ENCODE data around the gene C16orf92. TPM values are rescaled to one million over a fixed set of nuclear protein-coding genes. Genes with fewer than 3 reads are reported as not detected.

C16orf92 gene
- total and polyA plus RNA-seq, 2 experiments from 2014 or later: not detected

DNA sequence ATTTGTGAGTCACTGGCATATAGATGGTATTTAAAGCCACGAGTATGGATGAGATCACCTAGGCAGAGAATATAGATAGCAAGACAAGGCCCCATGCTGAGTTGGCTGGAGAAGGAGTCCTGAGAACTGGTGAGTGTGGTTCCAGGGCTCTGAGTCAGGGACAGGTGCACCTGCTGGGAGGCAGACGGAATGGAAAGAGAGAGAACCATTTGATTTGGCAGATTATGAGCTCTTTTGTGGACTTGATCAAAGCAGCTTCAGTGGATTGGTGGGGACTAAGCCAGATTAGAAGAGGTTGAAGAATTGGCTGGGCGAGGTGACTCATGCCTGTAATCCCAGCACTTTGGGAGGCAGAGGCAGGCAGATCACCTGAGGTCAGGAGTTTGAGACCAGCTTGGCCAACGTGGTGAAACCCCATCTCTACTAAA, 4.3 kb upstream of the C16orf92 start:
- H3K27ac ChIP-seq: no peak overlapping the region
- H3K36me3 ChIP-seq: no peaks in the 10 kb centered on the region
- TF ChIP-seq, protein P1, sequence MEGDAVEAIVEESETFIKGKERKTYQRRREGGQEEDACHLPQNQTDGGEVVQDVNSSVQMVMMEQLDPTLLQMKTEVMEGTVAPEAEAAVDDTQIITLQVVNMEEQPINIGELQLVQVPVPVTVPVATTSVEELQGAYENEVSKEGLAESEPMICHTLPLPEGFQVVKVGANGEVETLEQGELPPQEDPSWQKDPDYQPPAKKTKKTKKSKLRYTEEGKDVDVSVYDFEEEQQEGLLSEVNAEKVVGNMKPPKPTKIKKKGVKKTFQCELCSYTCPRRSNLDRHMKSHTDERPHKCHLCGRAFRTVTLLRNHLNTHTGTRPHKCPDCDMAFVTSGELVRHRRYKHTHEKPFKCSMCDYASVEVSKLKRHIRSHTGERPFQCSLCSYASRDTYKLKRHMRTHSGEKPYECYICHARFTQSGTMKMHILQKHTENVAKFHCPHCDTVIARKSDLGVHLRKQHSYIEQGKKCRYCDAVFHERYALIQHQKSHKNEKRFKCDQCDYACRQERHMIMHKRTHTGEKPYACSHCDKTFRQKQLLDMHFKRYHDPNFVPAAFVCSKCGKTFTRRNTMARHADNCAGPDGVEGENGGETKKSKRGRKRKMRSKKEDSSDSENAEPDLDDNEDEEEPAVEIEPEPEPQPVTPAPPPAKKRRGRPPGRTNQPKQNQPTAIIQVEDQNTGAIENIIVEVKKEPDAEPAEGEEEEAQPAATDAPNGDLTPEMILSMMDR (IDR thresholded peaks at IDR 0.05; ENCODE audit: low read depth, low read length): no peak
- no peak overlapping the region for H3K4me3 ChIP-seq
- H3K4me1 ChIP-seq (ENCODE audit: low read depth): no peaks in the 10 kb centered on the region
- H3K9me3 ChIP-seq (ENCODE audit: low read depth): no peaks in the 10 kb centered on the region
- no peak for DNase-seq (ENCODE audit: low read depth in 1 of 2, low spot score in 1 of 2)
- no peaks in the 10 kb centered on the region for H3K27me3 ChIP-seq

DNA sequence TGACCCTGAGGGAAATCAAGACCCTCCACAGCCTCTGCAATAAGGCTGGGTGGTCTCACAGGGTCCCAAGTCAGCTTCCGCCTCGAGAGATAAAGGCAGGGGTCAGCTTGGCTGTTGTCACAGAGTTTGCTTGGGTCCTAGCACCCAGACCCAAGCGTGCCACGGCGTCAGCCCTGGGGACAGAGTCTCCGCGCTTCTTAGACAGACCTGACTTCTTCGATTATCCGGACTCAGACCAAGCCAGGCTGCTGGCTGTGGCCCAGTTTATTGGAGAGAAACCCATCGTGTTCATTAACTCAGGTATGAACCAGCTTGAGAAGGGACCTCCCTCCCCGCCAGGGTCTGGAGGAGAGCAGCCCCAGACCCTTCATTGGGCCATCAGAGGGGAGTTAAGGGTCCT, 588 bp downstream of the C16orf92 start:
- H3K9me3 ChIP-seq (ENCODE audit: low read depth): no peaks in the 10 kb centered on the region
- H3K4me3 ChIP-seq: no peak overlapping the region
- no peaks in the 10 kb centered on the region for H3K4me1 ChIP-seq (ENCODE audit: low read depth)
- no peak overlapping the region for H3K27ac ChIP-seq
- H3K27me3 ChIP-seq: no peaks in the 10 kb centered on the region
- TF ChIP-seq, protein P1 (IDR thresholded peaks at IDR 0.05; ENCODE audit: low read depth, low read length): no peak
- no peaks in the 10 kb centered on the region for H3K36me3 ChIP-seq
- DNase-seq (ENCODE audit: low read depth in 1 of 2, low spot score in 1 of 2): no peak

DNA sequence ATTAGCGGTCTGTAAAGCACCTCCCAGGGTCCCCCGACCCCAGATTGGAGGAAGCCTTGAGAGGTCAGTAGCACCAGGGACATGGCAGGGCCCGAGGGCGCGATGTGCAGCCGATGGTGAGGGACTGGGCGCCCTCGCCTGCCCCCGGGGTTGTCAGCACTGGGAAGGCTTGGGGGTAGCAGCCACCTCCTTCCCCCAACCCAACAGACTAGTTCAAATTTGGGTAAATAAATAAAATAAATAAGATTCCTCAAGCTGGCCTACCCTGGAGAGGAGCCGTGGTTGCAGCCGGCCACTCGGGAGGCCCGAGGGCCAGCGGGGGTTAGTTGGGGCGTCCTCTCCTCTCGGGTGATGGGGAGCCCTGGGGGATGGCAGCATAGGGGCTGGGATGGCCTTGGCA, 1.5 kb downstream of the C16orf92 start:
- H3K4me1 ChIP-seq (ENCODE audit: low read depth): no peaks in the 10 kb centered on the region
- peaks cover under 1% of the 10 kb centered on the region for H3K27me3 ChIP-seq
- no peak overlapping the region for H3K27ac ChIP-seq
- no peaks in the 10 kb centered on the region for H3K9me3 ChIP-seq (ENCODE audit: low read depth)
- TF ChIP-seq, protein P1 (IDR thresholded peaks at IDR 0.05; ENCODE audit: low read depth, low read length): no peak
- no peak for DNase-seq (ENCODE audit: low read depth in 1 of 2, low spot score in 1 of 2)
- H3K4me3 ChIP-seq: no peak overlapping the region
- H3K36me3 ChIP-seq: no peaks in the 10 kb centered on the region

DNA sequence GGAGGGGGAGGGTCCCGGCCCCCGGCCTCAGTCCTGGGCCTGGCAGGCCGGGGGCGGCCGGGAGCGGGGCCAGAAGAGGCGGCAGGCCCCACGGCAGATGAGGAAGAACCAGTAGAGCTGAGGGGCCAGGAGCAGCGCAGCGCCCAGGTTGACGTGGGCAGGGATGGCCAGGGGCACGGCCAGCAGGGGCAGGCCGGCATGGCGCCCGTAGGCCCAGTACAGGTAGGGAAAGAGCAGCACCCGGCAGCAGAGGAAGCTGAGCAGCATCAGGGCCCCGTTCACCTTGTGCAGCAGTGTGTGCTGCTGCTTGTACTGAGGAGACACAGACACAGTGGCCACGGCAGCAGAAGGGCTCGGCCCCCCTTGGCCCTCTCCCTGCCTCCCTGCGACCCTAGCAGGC, 2.2 kb downstream of the C16orf92 start:
- no peaks in the 10 kb centered on the region for H3K4me1 ChIP-seq (ENCODE audit: low read depth)
- H3K27me3 ChIP-seq: peaks cover 7% of the 10 kb centered on the region
- no peak for DNase-seq (ENCODE audit: low read depth in 1 of 2, low spot score in 1 of 2)
- TF ChIP-seq, protein P1 (IDR thresholded peaks at IDR 0.05; ENCODE audit: low read depth, low read length): no peak
- H3K36me3 ChIP-seq: no peaks in the 10 kb centered on the region
- no peak overlapping the region for H3K27ac ChIP-seq
- no peaks in the 10 kb centered on the region for H3K9me3 ChIP-seq (ENCODE audit: low read depth)
- no peak overlapping the region for H3K4me3 ChIP-seq

DNA sequence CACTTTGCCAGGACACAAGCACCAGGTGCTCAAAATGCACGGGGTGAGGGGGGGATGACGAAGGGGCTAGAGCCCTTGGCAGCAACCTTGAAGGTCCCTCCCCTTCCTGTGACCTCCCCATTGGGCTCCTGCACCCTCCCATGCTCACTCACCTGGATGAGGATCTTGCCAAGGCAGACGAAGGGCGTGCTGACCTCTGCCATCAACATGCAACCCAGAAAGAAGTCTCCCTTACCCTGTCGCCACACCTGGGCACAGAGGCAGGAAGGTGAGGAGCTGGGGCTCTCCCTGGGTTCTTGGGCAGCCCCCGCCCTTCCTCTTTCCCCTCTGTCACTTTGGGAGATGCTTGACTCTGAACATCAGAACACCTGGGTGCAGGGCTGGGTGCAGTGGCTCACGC, 2.6 kb downstream of the C16orf92 start:
- peaks cover 11% of the 10 kb centered on the region for H3K27me3 ChIP-seq
- no peaks in the 10 kb centered on the region for H3K36me3 ChIP-seq
- DNase-seq (ENCODE audit: low read depth in 1 of 2, low spot score in 1 of 2): no peak
- no peaks in the 10 kb centered on the region for H3K9me3 ChIP-seq (ENCODE audit: low read depth)
- H3K4me3 ChIP-seq: no peak overlapping the region
- H3K4me1 ChIP-seq (ENCODE audit: low read depth): no peaks in the 10 kb centered on the region
- TF ChIP-seq, protein P1 (IDR thresholded peaks at IDR 0.05; ENCODE audit: low read depth, low read length): no peak
- no peak overlapping the region for H3K27ac ChIP-seq

DNA sequence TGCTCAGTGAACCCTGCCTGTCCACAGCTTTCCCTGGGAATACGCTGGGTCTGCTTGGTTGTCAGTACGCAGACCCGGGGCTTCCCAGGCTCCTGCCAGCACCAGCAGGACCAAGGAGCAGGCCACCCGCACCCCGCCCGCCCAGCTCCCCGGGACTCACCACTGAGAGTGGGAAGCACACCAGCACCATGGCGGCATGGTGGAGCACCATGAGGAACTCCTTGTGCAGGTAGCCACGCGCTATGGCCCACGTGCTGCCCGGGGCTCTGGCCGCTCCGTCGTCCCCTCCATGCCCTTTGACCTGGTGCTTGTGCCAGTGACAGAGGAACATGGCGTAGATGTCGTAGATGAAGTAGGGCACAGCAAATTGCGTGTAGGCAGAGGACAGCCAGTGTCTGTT, 3.5 kb downstream of the C16orf92 start:
- no peak overlapping the region for H3K4me3 ChIP-seq
- peaks cover 20% of the 10 kb centered on the region for H3K27me3 ChIP-seq
- no peak for DNase-seq (ENCODE audit: low read depth in 1 of 2, low spot score in 1 of 2)
- no peak overlapping the region for H3K27ac ChIP-seq
- TF ChIP-seq, protein P1 (IDR thresholded peaks at IDR 0.05; ENCODE audit: low read depth, low read length): no peak
- no peaks in the 10 kb centered on the region for H3K9me3 ChIP-seq (ENCODE audit: low read depth)
- H3K36me3 ChIP-seq: no peaks in the 10 kb centered on the region
- no peaks in the 10 kb centered on the region for H3K4me1 ChIP-seq (ENCODE audit: low read depth)
